Measurements from ENCODE around the gene CERS6. TPM values are rescaled to one million over a fixed set of nuclear protein-coding genes. Genes with fewer than 3 reads are reported as not detected.

Gene CERS6
- total and polyA plus RNA-seq, 10 of the 15 experiments (the other 5 are each of a cell fraction or from before 2014, with no cell fraction given), result 1.3 to 20.4 (median 14.1) TPM

GRCh38 chr2:168539945-168540344 is 83.9 kb downstream of the CERS6 start:
- no peak overlapping the region for H3K4me3 ChIP-seq
- intact Hi-C loops (cut with micrococcal nuclease; ENCODE audit: unreplicated experiment) (no loop called here), in situ Hi-C loops (cut with MboI) (no loop called here)
- SMC1A ChIA-PET (ENCODE audit: uncharacterized antibody, unreplicated experiment), result no interaction called here
- H2AFZ ChIP-seq (ENCODE audit: control insufficient read depth, low read depth, low read length), result no peak overlapping the region
- H3K27ac ChIP-seq (ENCODE audit: control insufficient read depth, insufficient read depth), result no peak overlapping the region
- H3K27me3 ChIP-seq (replicated peaks in 1 of 2; ENCODE audit: control insufficient read depth in 2 of 2, insufficient read depth in 2 of 2, low read length in 1 of 2), result no peaks in the 10 kb centered on the region
- H3K9ac ChIP-seq (ENCODE audit: control insufficient read depth, insufficient read depth, low read length), result no peak overlapping the region
- FAIRE-seq (no peak), DNase-seq (ENCODE audit: low read depth, low spot score) (no peak), ATAC-seq (no peak)
- H3K4me1 ChIP-seq (ENCODE audit: control insufficient read depth, insufficient read depth, low read length), result no peaks in the 10 kb centered on the region
- H4K20me1 ChIP-seq (ENCODE audit: control insufficient read depth, insufficient read depth), result no peaks in the 10 kb centered on the region
- RAD21 ChIA-PET (ENCODE audit: unreplicated experiment), result no interaction called here
- WGBS (ENCODE audit: insufficient coverage, insufficient replicate concordance, low lambda C conversion rate, missing lambda C conversion rate), result 94% methylated on average over 1 of the region's 1 CpG
- POLR2A ChIA-PET, result interaction anchor here (0.7 kb wide), 1 partner anchor 11 kb away, joined by 3 read pairs; no protein-coding TSS in a partner anchor
- H3K36me3 ChIP-seq (ENCODE audit: control insufficient read depth in 2 of 2, insufficient read depth in 2 of 2, low read length in 1 of 2), result no peaks in the 10 kb centered on the region
- peaks cover 54% of the 10 kb centered on the region for H3K79me2 ChIP-seq (ENCODE audit: control insufficient read depth, insufficient read depth, low read length)
- no peak overlapping the region for H3K4me2 ChIP-seq (ENCODE audit: control insufficient read depth, insufficient read depth)
- no TSS peak for BruUV-seq (replicated peaks)
- CTCF ChIA-PET, result no interaction called here
- TF ChIP-seq ZZZ3 (IDR thresholded peaks at IDR 0.05; ENCODE audit: control insufficient read depth, insufficient read length, low read depth) (no peak), CREM (IDR thresholded peaks at IDR 0.05; ENCODE audit: low read depth) (no peak), ZNF384 (IDR thresholded peaks at IDR 0.05; ENCODE audit: borderline replicate concordance, low read depth, low read length) (peak; percentile 39), CBX5 (IDR thresholded peaks at IDR 0.05; ENCODE audit: low read depth) (peak; percentile 91), ZBTB33 (IDR thresholded peaks at IDR 0.05) (peak; percentile 63; the same call in 1 of the 2 replicates)
- H3K9me3 ChIP-seq (replicated peaks; ENCODE audit: control insufficient read depth, insufficient read depth, low read length), result peaks cover 30% of the 10 kb centered on the region

- intact Hi-C loops (cut with micrococcal nuclease; ENCODE audit: unreplicated experiment) (no loop called here), in situ Hi-C loops (cut with MboI) (no loop called here)
- Histone ChIP-seq H3K4me2 (ENCODE audit: control insufficient read depth, insufficient read depth) (no peak overlapping the region), H3K9ac (ENCODE audit: control insufficient read depth, insufficient read depth, low read length) (no peak overlapping the region), H3K4me1 (ENCODE audit: control insufficient read depth, insufficient read depth, low read length) (no peaks in the 10 kb centered on the region), H3K9me3 (replicated peaks; ENCODE audit: control insufficient read depth, insufficient read depth, low read length) (peaks cover 28% of the 10 kb centered on the region), H3K36me3 (ENCODE audit: control insufficient read depth in 2 of 2, insufficient read depth in 2 of 2, low read length in 1 of 2) (no peaks in the 10 kb centered on the region), H4K20me1 (ENCODE audit: control insufficient read depth, insufficient read depth) (no peaks in the 10 kb centered on the region), H3K27me3 (replicated peaks in 1 of 2; ENCODE audit: control insufficient read depth in 2 of 2, insufficient read depth in 2 of 2, low read length in 1 of 2) (no peaks in the 10 kb centered on the region), H2AFZ (ENCODE audit: control insufficient read depth, low read depth, low read length) (no peak overlapping the region), H3K27ac (ENCODE audit: control insufficient read depth, insufficient read depth) (no peak overlapping the region), H3K79me2 (ENCODE audit: control insufficient read depth, insufficient read depth, low read length) (peaks cover 49% of the 10 kb centered on the region), H3K4me3 (no peak overlapping the region)
- POLR2A ChIA-PET, result no interaction called here
- DNase-seq (ENCODE audit: low read depth, low spot score), result no peak
- no peak for FAIRE-seq
- no peak for ATAC-seq
- no TSS peak for BruUV-seq (replicated peaks)
- CTCF ChIA-PET, result no interaction called here
- RAD21 ChIA-PET (ENCODE audit: unreplicated experiment), result no interaction called here
- 100% methylated on average over 1 of the region's 1 CpG for WGBS (ENCODE audit: insufficient coverage, insufficient replicate concordance, low lambda C conversion rate, missing lambda C conversion rate)
- SMC1A ChIA-PET (ENCODE audit: uncharacterized antibody, unreplicated experiment), result no interaction called here
- TF ChIP-seq TAF1 (IDR thresholded peaks at IDR 0.05; ENCODE audit: borderline replicate concordance, low read depth, low read length) (no peak), ZNF384 (IDR thresholded peaks at IDR 0.05; ENCODE audit: borderline replicate concordance, low read depth, low read length) (no peak), POU2F2 (IDR thresholded peaks at IDR 0.05; ENCODE audit: borderline replicate concordance, low read depth, low read length) (no peak), NRF1 (conservative IDR thresholded peaks at IDR 0.05; ENCODE audit: low read depth, low read length) (no peak), ZNF274 (IDR thresholded peaks at IDR 0.05; ENCODE audit: insufficient read depth, insufficient read length) (no peak), ZNF687 (IDR thresholded peaks at IDR 0.05) (no peak), IKZF1 (conservative IDR thresholded peaks at IDR 0.05) (no peak)
Measured at GRCh38 chr2:168541858-168542257, 85.8 kb downstream of the CERS6 start.

All from GM12878 (cell line).